ENCODE data around the gene DOCK6.

Gene DOCK6

DNA sequence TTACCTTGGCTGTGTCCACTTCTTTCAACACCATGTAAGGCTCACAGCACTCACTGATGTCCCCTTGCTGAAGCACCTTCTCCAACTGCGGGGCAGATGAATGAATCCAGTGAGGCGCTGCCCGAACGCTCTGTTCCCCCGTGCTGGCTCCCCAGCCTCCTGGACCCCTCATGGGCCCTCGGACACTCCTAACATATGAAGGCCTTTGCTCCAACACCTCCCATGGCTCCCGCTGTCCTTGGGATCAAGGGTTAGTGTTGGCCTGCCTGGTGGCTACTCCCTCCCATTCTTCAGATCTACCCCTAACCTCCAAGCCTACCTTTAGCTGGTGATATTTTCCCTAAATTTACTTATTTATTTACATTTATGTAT lies 18.5 kb downstream of the DOCK6 start:
- Mint-ChIP-seq H3K4me3 (peak overlapping the region; percentile 30), H3K4me1 (peaks cover 7% of the 10 kb centered on the region), H3K36me3 (peaks cover 6% of the 10 kb centered on the region), H3K27ac (no peak overlapping the region), H3K9me3 (peaks cover 2% of the 10 kb centered on the region), H3K27me3 (peaks cover 9% of the 10 kb centered on the region)
- no peak for ATAC-seq

DNA sequence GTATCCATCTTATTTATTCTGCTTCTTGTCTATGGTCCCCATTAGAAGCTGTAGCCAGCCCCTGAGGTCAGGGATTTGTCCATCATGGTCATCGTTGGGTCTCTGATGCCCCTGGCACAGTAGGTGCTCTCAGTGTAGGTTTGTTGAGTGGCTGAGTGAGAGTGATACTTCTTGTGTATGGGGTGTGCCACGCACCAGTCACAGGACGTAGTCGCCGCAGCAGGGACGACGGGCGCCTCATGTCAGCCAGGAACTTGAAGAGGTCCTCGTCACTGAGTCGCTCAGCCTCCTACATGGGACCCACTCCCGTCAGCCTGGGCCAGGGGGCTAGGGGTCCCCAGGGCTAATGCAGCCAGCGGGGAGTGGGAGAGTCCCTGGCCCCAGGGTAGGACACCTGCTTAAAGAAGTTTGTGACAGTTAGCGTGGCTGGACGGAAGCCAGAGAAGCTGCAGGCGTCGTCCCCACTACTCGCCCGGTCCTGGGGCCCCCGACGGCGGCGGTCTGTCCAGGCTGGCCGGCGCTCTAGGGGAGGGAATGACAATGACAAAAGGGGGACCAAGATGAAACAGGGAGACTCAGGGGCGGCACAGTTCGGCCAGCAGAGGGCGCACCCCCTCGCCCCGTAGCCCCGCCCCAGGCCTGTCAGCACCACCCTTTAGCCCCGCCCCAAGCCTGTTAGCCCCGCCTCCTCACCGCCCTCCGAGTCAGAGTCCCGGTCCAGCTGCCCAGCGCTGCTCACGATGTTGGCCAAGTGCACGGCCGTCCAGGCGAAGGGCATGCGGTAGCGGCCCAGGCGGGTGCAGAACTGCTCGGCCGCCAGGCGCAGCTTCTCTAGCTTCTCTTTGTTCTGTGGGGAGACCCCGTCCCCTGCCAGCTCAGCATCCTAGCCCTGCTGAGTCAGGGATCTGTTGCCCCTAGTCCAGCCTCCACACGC lies 19.2 kb downstream of the DOCK6 start:
- Mint-ChIP-seq H3K27ac (no peak overlapping the region), H3K27me3 (peaks cover 9% of the 10 kb centered on the region), H3K4me1 (peaks cover 7% of the 10 kb centered on the region), H3K9me3 (peaks cover 7% of the 10 kb centered on the region), H3K36me3 (peaks cover 11% of the 10 kb centered on the region), H3K4me3 (peak overlapping the region; percentile 30)
- peak; percentile 90 for ATAC-seq

DNA sequence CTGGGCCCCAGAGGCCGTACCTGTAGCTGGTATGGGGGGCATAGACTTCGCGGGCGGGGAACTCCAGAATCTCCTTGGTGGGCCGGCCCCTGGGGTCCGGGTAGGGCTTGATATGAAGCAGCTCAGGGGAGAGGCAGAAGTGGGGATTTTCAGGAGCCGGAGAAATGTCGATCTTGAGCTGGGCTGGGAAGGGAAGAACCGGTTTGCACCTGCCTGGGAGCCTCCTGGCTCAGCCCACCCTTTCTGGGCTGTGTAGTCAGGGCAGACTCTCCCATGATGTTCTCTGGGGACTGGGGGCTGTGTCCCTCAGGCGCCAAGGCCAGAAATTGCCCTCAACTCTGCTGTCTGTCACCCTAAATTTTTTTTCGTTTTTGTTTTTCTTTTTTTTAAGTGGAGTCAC lies 20.3 kb downstream of the DOCK6 start:
- Mint-ChIP-seq H3K4me3 (no peak overlapping the region), H3K9me3 (peaks cover 12% of the 10 kb centered on the region), H3K36me3 (peaks cover 16% of the 10 kb centered on the region), H3K4me1 (peaks cover 7% of the 10 kb centered on the region), H3K27ac (no peak overlapping the region), H3K27me3 (peaks cover 8% of the 10 kb centered on the region)
- ATAC-seq = no peak

DNA sequence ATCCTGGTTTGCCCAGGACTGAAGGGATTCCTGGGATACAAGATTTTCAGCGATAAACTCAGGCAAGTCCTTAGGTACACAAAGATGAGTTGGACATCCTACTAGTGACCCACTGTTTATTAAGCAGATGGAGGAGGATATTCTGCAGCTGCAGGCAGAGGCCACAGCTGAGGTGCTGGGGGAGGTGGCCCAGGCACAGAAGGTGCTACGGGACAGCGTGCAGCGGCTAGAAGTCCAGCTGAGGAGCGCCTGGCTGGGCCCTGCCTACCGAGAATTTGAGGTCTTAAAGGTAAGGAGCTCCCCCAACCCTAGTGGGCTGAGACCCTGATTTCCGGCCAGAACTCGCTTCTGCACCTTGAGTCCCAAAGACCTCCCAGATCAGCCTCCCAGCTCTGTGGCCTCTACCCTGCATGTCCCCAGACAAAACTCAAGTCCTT lies 22.3 kb downstream of the DOCK6 start:
- Mint-ChIP-seq H3K9me3 (peaks cover 14% of the 10 kb centered on the region), H3K36me3 (peaks cover 13% of the 10 kb centered on the region), H3K4me1 (peaks cover 7% of the 10 kb centered on the region), H3K27me3 (no peaks in the 10 kb centered on the region), H3K4me3 (no peak overlapping the region), H3K27ac (no peak overlapping the region)
- ATAC-seq = no peak

DNA sequence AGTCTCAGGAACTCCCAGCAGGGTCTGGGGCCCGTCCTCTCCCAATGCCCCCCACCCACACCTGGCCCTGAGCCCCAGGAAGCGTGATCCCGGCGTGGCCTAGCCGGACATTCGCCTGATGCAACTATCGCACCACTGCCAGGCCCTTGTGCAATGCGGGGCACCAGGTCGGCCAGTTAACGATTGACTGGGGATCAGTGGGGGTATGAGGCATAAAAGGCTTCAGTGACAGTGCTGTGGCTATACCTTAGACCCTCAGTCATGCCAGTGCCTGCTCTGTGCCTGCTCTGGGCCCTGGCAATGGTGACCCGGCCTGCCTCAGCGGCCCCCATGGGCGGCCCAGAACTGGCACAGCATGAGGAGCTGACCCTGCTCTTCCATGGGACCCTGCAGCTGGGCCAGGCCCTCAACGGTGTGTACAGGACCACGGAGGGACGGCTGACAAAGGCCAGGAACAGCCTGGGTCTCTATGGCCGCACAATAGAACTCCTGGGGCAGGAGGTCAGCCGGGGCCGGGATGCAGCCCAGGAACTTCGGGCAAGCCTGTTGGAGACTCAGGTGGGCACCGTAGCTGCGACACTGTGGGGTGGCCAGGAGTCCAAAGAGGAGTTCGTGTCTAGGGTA lies 22.8 kb downstream of the DOCK6 start, which contains the start of gene ANGPTL8:
Gene ANGPTL8, plus strand, starts transcription at position 243 of the 624 bp plus-strand sequence. Its CDS starts 19 bp downstream, at position 262.
- H3K27ac Mint-ChIP-seq = no peak within 1 kb of the TSS
- peaks cover 7% of the 10 kb centered on the region for H3K4me1 Mint-ChIP-seq
- peaks cover 14% of the 10 kb centered on the region for H3K9me3 Mint-ChIP-seq
- H3K4me3 Mint-ChIP-seq = no peak within 1 kb of the TSS
- H3K36me3 Mint-ChIP-seq = peaks cover 13% of the 10 kb centered on the region
- no peaks in the 10 kb centered on the region for H3K27me3 Mint-ChIP-seq
- ATAC-seq = no peak

DNA sequence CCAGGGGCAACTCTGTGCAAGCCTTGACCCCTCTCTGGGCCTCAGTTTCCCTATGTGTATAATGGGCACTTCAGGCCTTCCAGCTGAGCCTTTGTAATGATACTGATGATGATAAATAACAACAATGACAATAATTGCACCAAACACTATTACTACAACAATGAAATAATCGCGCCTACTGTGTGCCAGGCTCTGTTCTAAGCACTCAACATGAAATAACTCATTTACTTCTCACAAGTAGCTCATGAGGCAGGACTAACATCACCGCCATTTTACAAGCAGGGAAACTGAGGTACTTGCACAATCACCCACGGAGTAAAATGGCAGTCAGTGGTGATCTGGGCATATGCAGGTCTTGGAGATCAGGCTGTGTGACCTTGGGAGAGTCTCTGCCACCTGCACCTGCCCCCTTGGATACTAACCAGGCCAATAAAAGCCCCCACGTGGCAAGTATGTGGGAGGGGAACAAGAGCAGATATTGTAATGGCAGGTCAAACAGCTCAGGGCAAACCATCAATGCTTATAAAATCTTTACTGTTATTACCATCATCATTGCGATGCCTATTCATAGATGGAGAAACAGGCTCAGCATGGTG lies 23.4 kb downstream of the DOCK6 start:
- no peaks in the 10 kb centered on the region for H3K27me3 Mint-ChIP-seq
- no peak overlapping the region for H3K27ac Mint-ChIP-seq
- H3K36me3 Mint-ChIP-seq = peaks cover 13% of the 10 kb centered on the region
- H3K4me3 Mint-ChIP-seq = no peak overlapping the region
- peaks cover 6% of the 10 kb centered on the region for H3K4me1 Mint-ChIP-seq
- ATAC-seq = no peak
- H3K9me3 Mint-ChIP-seq = peaks cover 14% of the 10 kb centered on the region

DNA sequence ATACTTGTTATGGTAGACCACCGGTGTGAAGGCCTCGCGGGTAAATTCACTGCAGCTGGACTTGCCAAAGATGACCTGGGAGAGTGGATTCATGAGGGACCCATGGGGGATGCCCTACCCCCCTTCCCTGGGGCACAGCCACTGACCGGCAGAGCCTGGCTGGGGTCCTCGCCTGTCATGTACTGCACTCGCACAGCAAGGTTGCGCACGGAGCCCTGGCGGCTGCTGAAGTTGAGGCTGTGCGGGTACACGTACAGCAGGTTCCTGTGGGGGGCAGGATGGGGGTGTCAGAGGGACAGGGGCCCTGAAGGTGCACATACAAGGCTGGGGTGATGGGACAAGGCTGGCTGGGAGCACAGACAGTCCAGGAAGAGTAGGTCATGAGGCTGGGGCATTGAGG lies 24.3 kb downstream of the DOCK6 start:
- no peaks in the 10 kb centered on the region for H3K27me3 Mint-ChIP-seq
- peaks cover 14% of the 10 kb centered on the region for H3K9me3 Mint-ChIP-seq
- no peak overlapping the region for H3K4me3 Mint-ChIP-seq
- H3K27ac Mint-ChIP-seq = no peak overlapping the region
- no peaks in the 10 kb centered on the region for H3K4me1 Mint-ChIP-seq
- H3K36me3 Mint-ChIP-seq = peaks cover 13% of the 10 kb centered on the region
- ATAC-seq = no peak

DNA sequence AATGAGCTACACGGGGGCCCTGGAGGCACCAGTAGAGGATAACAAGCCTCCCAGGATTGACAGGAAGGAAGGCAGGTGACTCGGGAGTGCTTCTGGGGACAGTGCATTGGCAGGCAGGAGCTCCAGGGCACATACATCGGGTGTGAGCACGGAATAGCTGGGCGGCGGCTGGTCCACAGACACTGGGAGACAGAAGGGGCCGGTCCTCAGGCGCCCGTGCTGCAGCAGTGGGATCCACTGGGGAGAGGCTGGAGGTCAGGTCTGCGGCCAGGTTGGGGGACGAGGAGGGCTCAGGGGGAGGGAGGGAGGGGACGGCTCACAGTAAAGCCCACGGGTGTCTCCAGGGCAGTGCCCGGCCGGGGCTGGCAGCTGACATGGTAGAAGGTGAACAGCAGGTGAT lies 25.0 kb downstream of the DOCK6 start:
- Mint-ChIP-seq H3K36me3 (peaks cover 13% of the 10 kb centered on the region), H3K4me3 (no peak overlapping the region)

DNA sequence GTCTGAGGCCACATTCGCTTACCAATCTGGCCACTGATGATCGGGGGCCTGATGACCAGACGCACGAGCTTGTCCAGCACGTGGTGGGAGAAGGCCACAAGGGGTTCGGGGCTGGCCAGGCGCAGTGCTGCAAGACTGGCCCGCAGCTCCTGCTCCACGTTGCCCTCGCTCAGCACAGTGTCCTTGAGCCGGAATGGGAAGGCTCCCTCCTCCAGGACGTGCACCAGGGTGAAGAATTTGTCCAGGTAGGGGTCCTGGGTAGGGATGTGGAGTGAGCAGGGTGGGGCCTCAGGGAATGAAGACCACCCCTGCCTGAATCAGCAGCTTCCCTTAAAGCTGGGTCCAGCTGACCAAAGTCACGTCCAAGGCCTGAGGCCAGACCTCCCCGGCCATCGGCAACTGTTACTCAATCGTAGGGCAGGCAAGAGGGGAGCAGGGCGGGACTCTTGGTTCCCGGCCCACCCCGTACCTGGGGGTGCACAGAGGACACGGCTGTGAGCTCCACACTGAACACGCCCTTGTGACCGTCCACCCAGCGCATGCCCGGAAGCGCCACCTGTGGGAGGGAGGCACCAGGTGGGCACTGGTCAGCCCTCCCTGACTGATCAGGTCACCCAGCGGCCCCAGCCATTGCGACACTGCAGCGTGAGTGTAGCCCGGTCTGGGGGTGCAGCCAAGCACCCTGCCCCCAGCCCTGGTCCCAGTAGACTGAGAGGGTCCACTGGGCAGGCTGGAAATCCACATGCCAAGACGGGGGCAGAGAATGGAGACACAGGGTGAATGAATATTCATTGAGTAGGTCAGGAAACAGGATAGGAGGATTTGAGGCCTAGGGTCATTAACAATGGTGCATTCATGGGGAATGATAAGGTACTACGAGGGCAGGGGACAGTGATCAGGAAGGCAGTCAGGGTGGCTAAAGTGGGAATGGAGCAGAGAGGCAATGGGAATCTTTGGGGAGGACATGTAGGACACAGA lies 25.7 kb downstream of the DOCK6 start:
- H3K27me3 Mint-ChIP-seq = no peaks in the 10 kb centered on the region
- no peak for ATAC-seq
- H3K4me1 Mint-ChIP-seq = no peaks in the 10 kb centered on the region
- peaks cover 14% of the 10 kb centered on the region for H3K9me3 Mint-ChIP-seq
- no peak overlapping the region for H3K27ac Mint-ChIP-seq
- no peak overlapping the region for H3K4me3 Mint-ChIP-seq
- H3K36me3 Mint-ChIP-seq = peaks cover 13% of the 10 kb centered on the region

More for the DNA sequence above, 25.0 kb downstream of the DOCK6 start:
- Mint-ChIP-seq H3K9me3 (peaks cover 14% of the 10 kb centered on the region), H3K27ac (no peak overlapping the region), H3K27me3 (no peaks in the 10 kb centered on the region), H3K4me1 (no peaks in the 10 kb centered on the region)
- ATAC-seq = no peak

DNA sequence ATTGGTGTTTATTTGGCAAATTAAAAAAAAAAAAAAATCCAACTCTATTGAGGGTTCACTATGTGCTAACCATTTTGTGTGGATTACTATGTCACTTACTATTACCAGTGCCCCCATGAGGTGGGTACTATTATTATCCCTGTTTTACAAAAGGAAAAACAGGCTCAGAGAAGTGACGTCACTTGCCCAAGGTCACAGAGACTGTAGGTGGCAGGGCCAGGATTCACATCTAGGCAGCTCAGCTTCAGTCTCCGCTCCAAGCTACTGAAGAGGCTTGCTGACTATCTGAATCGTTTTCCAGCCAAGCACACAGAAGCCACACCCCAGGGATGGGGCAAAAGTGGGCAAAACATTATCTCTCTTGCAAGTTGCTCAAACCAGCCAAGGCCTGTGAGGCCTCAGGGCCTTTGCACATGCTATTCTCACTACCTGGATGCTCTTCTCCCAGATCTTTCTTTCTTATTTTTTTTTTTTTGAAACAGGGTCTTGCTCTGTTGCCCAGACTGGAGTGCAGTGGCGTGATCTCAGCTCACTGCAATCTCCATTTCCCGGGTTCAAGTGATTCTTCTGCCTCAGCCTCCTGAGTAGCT lies 27.7 kb downstream of the DOCK6 start:
- peaks cover 13% of the 10 kb centered on the region for H3K36me3 Mint-ChIP-seq
- H3K27ac Mint-ChIP-seq = no peak overlapping the region
- H3K4me3 Mint-ChIP-seq = no peak overlapping the region
- no peak for ATAC-seq
- no peaks in the 10 kb centered on the region for H3K4me1 Mint-ChIP-seq
- H3K9me3 Mint-ChIP-seq = peaks cover 14% of the 10 kb centered on the region
- no peaks in the 10 kb centered on the region for H3K27me3 Mint-ChIP-seq

DNA sequence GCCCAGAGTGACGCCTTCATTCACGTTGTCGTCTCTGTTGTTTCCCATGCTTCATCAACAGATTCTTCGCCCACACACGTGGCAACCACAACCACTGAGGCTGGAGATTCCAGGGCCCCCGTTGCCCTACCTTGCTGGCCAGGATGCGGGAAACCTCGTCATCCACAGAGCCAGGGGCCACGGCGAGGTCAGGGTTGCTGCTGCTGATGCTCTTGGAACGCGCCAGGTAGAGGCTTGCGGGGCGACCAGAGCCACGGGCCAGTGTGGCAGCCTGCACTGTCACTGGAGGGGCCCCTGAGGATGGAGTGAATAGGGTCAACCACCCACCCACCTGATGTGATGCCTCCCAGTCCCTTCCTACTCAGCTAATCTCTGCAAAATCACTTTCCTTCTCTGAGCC lies 29.3 kb downstream of the DOCK6 start:
- no peak overlapping the region for H3K4me3 Mint-ChIP-seq
- H3K27ac Mint-ChIP-seq = no peak overlapping the region
- ATAC-seq = no peak
- H3K36me3 Mint-ChIP-seq = peaks cover 8% of the 10 kb centered on the region
- H3K9me3 Mint-ChIP-seq = peaks cover 6% of the 10 kb centered on the region
- no peaks in the 10 kb centered on the region for H3K4me1 Mint-ChIP-seq
- no peaks in the 10 kb centered on the region for H3K27me3 Mint-ChIP-seq

DNA sequence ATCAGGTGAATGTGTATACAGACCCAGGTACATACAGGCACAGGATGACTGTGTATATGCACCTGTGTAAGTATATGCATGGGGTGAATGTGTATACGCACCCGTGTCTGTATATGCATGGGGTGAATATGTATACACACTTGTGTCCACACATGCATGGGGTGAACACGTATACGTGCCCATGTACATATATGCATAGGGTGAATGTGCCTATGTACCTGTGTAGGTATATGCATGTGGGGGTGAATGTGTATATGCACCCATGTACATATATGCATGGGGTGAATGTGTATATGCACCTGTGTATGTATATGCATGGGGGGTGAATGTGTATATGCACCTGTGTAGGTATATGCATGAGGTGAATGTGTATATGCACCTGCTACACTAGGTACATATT lies 29.8 kb downstream of the DOCK6 start:
- no peak overlapping the region for H3K4me3 Mint-ChIP-seq
- H3K27me3 Mint-ChIP-seq = no peaks in the 10 kb centered on the region

DNA sequence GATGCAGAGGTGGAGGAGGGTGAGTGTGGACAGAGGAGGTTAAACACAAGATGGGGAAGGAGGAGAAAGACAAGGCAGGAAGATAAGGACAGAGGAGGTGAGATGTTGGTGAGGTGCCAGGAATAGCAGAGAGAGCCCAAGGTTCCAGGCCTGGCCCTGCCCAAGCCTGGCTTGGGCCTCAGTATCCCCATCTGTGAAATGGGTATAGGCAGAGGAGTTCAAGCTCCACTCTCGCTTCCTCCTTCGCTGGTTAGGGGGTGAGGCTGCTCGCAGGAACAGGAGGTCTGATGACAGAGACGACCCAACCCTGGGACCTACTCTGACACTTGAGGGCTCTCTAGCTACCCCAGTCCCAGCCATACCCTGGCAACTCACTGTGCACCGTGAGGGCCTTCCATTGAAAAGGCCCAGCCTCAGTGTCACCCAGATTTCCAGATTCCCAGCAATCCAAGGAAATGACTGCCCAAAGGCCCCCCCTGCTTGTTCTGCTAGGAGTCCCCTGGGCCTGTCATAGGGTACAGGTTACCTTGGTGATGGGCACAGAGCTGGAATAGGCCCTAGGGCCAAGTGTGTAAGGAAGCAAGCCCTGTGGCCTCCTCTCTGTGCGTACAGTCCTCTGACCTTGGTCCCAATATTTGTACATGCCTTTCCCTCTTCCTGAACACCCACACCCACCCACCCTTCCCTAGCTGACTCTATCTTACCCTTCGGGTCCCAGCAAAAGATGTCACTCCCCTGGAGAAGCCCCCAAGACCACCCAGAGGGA lies 31.5 kb downstream of the DOCK6 start:
- no peaks in the 10 kb centered on the region for H3K4me1 Mint-ChIP-seq
- H3K27me3 Mint-ChIP-seq = no peaks in the 10 kb centered on the region
- peaks cover 5% of the 10 kb centered on the region for H3K36me3 Mint-ChIP-seq
- H3K27ac Mint-ChIP-seq = no peak overlapping the region
- peaks cover 3% of the 10 kb centered on the region for H3K9me3 Mint-ChIP-seq
- no peak overlapping the region for H3K4me3 Mint-ChIP-seq
- ATAC-seq = peak; percentile 8

More for the DNA sequence above, 29.8 kb downstream of the DOCK6 start:
- no peak for ATAC-seq
- Mint-ChIP-seq H3K9me3 (peaks cover 3% of the 10 kb centered on the region), H3K27ac (no peak overlapping the region), H3K4me1 (no peaks in the 10 kb centered on the region), H3K36me3 (peaks cover 6% of the 10 kb centered on the region)
